IMR-90 (cell line): Measurements from ENCODE around the gene CRABP1. TPM values are rescaled to one million over a fixed set of nuclear protein-coding genes. Genes with fewer than 3 reads are reported as not detected.

Experiments
- ATAC-seq: fragments of 200-7000 bp; cut with Tn5 transposase; 2 replicates; pipeline ENCODE4 v1.9.1; 2020; ENCODE audit warnings: low read depth, mild to moderate bottlenecking, moderate library complexity
- BruUV-seq: library from RNA; stranded (reverse); fragments of 400-500 nt; replicated peaks from 2 replicates; lab custom pipeline; 2021; lab: Mats Ljungman, UMichigan
- CTCF ChIA-PET: fragments of 300-600 bp; formaldehyde crosslinking; extraction: SDS; loops from one replicate; lab custom pipeline; 2021; ENCODE audit warnings: antibody characterized with exemption; lab: Yijun Ruan, JAX
- POLR2A ChIA-PET: fragments of 300-600 bp; sonication (Branson Sonifier 250); formaldehyde crosslinking; loops from one replicate; lab custom pipeline; 2022; ENCODE audit warnings: antibody characterized with exemption; ENCODE audit not compliant: unreplicated experiment; lab: Charles Lee
- DNase-seq: peaks from one replicate; pipeline ENCODE4 v3.0.0; 2013
- H2AFZ ChIP-seq: replicated peaks from 2 replicates; pipeline ENCODE3; 2013; ENCODE audit warnings: low read length, mild to moderate bottlenecking; ENCODE audit not compliant: poor library complexity
- H2AK5ac ChIP-seq: 2 replicates; pipeline ENCODE4 v1.6.1; 2013; ENCODE audit warnings: low read depth, low read length, inconsistent platforms
- H2AK9ac ChIP-seq: replicated peaks from 2 replicates; pipeline ENCODE3; 2013; ENCODE audit warnings: mild to moderate bottlenecking, low read depth, low read length, moderate library complexity; ENCODE audit not compliant: poor library complexity
- H2BK120ac ChIP-seq: 2 replicates; pipeline ENCODE4 v1.6.1; 2013; ENCODE audit warnings: low read depth, low read length, inconsistent platforms
- H2BK15ac ChIP-seq: 3 replicates; pipeline ENCODE4 v1.6.1; 2013; ENCODE audit warnings: low read depth, low read length, inconsistent platforms
- H2BK20ac ChIP-seq: 2 replicates; pipeline ENCODE4 v1.6.1; 2013; ENCODE audit warnings: low read depth, mild to moderate bottlenecking, inconsistent platforms, low read length, moderate library complexity
- H2BK5ac ChIP-seq: 2 replicates; pipeline ENCODE4 v1.6.1; 2013; ENCODE audit warnings: mild to moderate bottlenecking, low read depth, low read length, inconsistent platforms; ENCODE audit not compliant: poor library complexity, severe bottlenecking
- H3K14ac ChIP-seq: replicated peaks from 2 replicates; pipeline ENCODE4 v1.6.1; 2013; ENCODE audit warnings: low read depth, low read length, inconsistent platforms
- H3K18ac ChIP-seq: 2 replicates; pipeline ENCODE4 v1.6.1; 2013; ENCODE audit warnings: low read depth, low read length, control low read depth
- H3K23ac ChIP-seq: 2 replicates; pipeline ENCODE4 v1.6.1; 2013; ENCODE audit warnings: low read depth, low read length, inconsistent platforms
- H3K27ac ChIP-seq: 2 replicates; pipeline ENCODE4 v1.5.1; 2013; ENCODE audit warnings: mild to moderate bottlenecking, control low read depth, low read length; ENCODE audit not compliant: insufficient read depth
- H3K27me3 ChIP-seq: 2 replicates; pipeline ENCODE4 v1.6.1; 2013; ENCODE audit warnings: low read length; ENCODE audit not compliant: control insufficient read depth, insufficient read depth
- H3K36me3 ChIP-seq: 2 replicates; pipeline ENCODE4 v1.6.1; 2013; ENCODE audit warnings: low read length, mixed read lengths; ENCODE audit not compliant: control insufficient read depth, insufficient read depth
- H3K4ac ChIP-seq: 2 replicates; pipeline ENCODE4 v1.6.1; 2013; ENCODE audit warnings: low read depth, low read length, inconsistent platforms
- H3K4me1 ChIP-seq: 2 replicates; pipeline ENCODE4 v1.6.1; 2013; ENCODE audit warnings: low read length, mixed read lengths; ENCODE audit not compliant: control insufficient read depth, insufficient read depth
- H3K4me2 ChIP-seq: 2 replicates; pipeline ENCODE4 v1.6.1; 2013; ENCODE audit warnings: low read depth, mild to moderate bottlenecking, control low read depth, low read length, moderate library complexity
- H3K4me3 ChIP-seq: 2 replicates; pipeline ENCODE4 v1.5.1; 2013; ENCODE audit warnings: low read depth, mild to moderate bottlenecking, control low read depth, low read length, moderate library complexity; ENCODE audit not compliant: insufficient read depth
- H3K56ac ChIP-seq: 2 replicates; pipeline ENCODE4 v1.6.1; 2013; ENCODE audit warnings: low read length, inconsistent platforms; ENCODE audit not compliant: insufficient read depth; ENCODE audit errors: extremely low read depth
- H3K79me1 ChIP-seq, 2 experiments: 2 replicates each; pipeline ENCODE4 v1.6.1; 2013; ENCODE audit warnings: low read length in 2 of 2, inconsistent platforms in 1 of 2, low read depth in 1 of 2
- H3K9ac ChIP-seq: 2 replicates; pipeline ENCODE4 v1.6.1; 2013; ENCODE audit warnings: low read depth, low read length, control low read depth
- H3K9me1 ChIP-seq: 2 replicates; pipeline ENCODE4 v1.6.1; 2013; ENCODE audit warnings: low read length, inconsistent platforms; ENCODE audit not compliant: insufficient read depth
- H3K9me3 ChIP-seq: 2 replicates; pipeline ENCODE4 v1.6.1; 2013; ENCODE audit warnings: low read length; ENCODE audit not compliant: control insufficient read depth, insufficient read depth
- H4K20me1 ChIP-seq: 2 replicates; pipeline ENCODE4 v1.6.1; 2013; ENCODE audit warnings: low read length, inconsistent platforms; ENCODE audit not compliant: insufficient read depth
- H4K5ac ChIP-seq: 2 replicates; pipeline ENCODE4 v1.6.1; 2013; ENCODE audit warnings: mild to moderate bottlenecking, low read depth, low read length, control low read depth
- H4K8ac ChIP-seq, 2 experiments: 2 replicates each; pipeline ENCODE4 v1.6.1; 2013; ENCODE audit warnings: low read depth in 2 of 2, low read length in 2 of 2, control low read depth in 1 of 2, inconsistent platforms in 1 of 2
- H4K91ac ChIP-seq: 2 replicates; pipeline ENCODE4 v1.6.1; 2013; ENCODE audit warnings: low read depth, low read length, inconsistent platforms; ENCODE audit not compliant: insufficient read depth
- BHLHE40 ChIP-seq: fragments of 150-350 bp; IDR thresholded peaks from 2 replicates; pipeline ENCODE4 v1.6.1; 2016; ENCODE audit warnings: mild to moderate bottlenecking, low read depth, low read length
- CHD1 ChIP-seq: IDR thresholded peaks from 2 replicates; pipeline ENCODE4 v1.6.1; 2012; ENCODE audit warnings: low read depth, low read length, improper control_type of control experiment
- MAZ ChIP-seq: IDR thresholded peaks from 2 replicates; pipeline ENCODE4 v1.6.1; 2012; ENCODE audit warnings: low read depth, mild to moderate bottlenecking, low read length, improper control_type of control experiment, moderate library complexity, borderline replicate concordance
- RAD21 ChIP-seq: IDR thresholded peaks from 2 replicates; pipeline ENCODE4 v1.6.1; 2012; ENCODE audit warnings: low read length, improper control_type of control experiment
- WGBS, 2 experiments: methylation state at CpG; one replicate each; pipeline versions ENCODE4 v1.1.5 to v1.1.7; 2013; ENCODE audit warnings: missing lambda C conversion rate in 2 of 2; ENCODE audit not compliant: insufficient read length in 1 of 2; ENCODE audit errors: extremely low coverage in 2 of 2; 5-methylcytosine and 5-hydroxymethylcytosine counted together
- dilution Hi-C: fragments of 300-500 bp; cut with HindIII; formaldehyde crosslinking; loops from one replicate; pipeline ENCODE4 v1.14.3; 2018; ENCODE audit warnings: low sequenced_read_pairs; ENCODE audit not compliant: unreplicated experiment
- in situ Hi-C: fragments of 300-500 bp; cut with MboI; formaldehyde crosslinking; loops from 3 replicates; pipeline ENCODE4 v1.14.3; 2019; ENCODE audit warnings: low sequenced_read_pairs, inconsistent platforms, mixed read lengths
- intact Hi-C: fragments of 100-400 bp; cut with micrococcal nuclease; formaldehyde crosslinking; loops from 2 replicates; pipeline ENCODE4 v1.10.0; 2022
- polyA plus RNA-seq, 3 experiments: library from polyadenylated mRNA; depleted of rRNA; stranded (reverse); fragments of >200 nt; gene quantifications; 2 replicates each; pipeline ENCODE4 v1.2.3, GENCODE V29; 2012; ENCODE audit warnings: low replicate concordance in 1 of 3
- total RNA-seq: library from RNA; depleted of rRNA; stranded (reverse); fragments of >200 nt; gene quantifications from 2 replicates; pipeline ENCODE4 v1.2.3, GENCODE V29; 2012

The CRABP1 gene
- total and polyA plus RNA-seq, 2 of the 4 experiments (the other 2 are of a cell fraction), result not detected

DNA sequence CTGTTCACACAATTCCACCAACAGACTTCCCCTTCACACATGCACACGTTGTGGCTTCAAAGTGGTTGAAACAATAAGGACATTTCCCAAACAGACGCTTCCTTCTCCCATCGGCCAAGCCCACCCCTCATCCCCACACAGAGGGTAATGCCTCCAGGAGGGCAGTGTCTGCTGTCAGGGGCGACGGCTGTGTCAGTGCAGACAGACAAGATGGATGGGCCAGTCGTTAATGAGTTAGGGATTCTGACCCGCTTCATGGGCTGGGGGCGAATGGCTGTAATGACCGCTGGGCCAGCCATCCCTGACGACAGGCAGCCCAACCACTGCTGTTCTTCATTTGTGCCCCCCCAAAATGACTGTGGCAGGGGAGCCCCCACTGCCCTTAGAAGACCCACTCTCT is 20.6 kb upstream of the CRABP1 start:
- no peaks in the 10 kb centered on the region for H3K79me1 ChIP-seq
- H2BK15ac ChIP-seq, result no peak overlapping the region
- H3K14ac ChIP-seq, result no peak overlapping the region
- no peak overlapping the region for H4K8ac ChIP-seq
- no peak overlapping the region for H2AK5ac ChIP-seq
- in situ Hi-C loops (no loop called here), dilution Hi-C loops (no loop called here), intact Hi-C loops (no loop called here)
- no peak overlapping the region for H4K91ac ChIP-seq
- no peak overlapping the region for H2AFZ ChIP-seq
- no peak overlapping the region for H4K5ac ChIP-seq
- H3K4ac ChIP-seq, result no peak overlapping the region
- peaks cover 9% of the 10 kb centered on the region; the same call in 1 of the 2 replicates for H3K27me3 ChIP-seq
- H2AK9ac ChIP-seq, result no peak overlapping the region
- no peak overlapping the region for H2BK20ac ChIP-seq
- TF ChIP-seq CHD1 (no peak), MAZ (no peak), BHLHE40 (no peak), RAD21 (no peak)
- DNase-seq, result no peak
- POLR2A ChIA-PET, result no interaction called here
- CTCF ChIA-PET, result no interaction called here
- ATAC-seq, result no peak
- H3K4me1 ChIP-seq, result 0 out of 2 replicates have a peak, but pooled peaks cover 1% of the 10 kb centered on the region
- H3K23ac ChIP-seq, result no peak overlapping the region; the same call in 1 of the 2 replicates
- BruUV-seq, result no TSS peak
- no peaks in the 10 kb centered on the region for H3K36me3 ChIP-seq
- 71% methylated on average over 3 of the region's 10 CpGs; no CpG with 5 or more reads in 1 of the 2 experiments for WGBS, 2 experiments
- H3K9me1 ChIP-seq, result peaks cover 10% of the 10 kb centered on the region
- no peak overlapping the region for H3K18ac ChIP-seq
- no peak overlapping the region for H2BK5ac ChIP-seq
- H3K4me2 ChIP-seq, result no peak overlapping the region
- H2BK120ac ChIP-seq, result no peak overlapping the region
- H3K27ac ChIP-seq, result no peak overlapping the region
- no peak overlapping the region for H3K4me3 ChIP-seq
- H3K56ac ChIP-seq, result no peak overlapping the region
- H3K9ac ChIP-seq, result no peak overlapping the region
- H4K20me1 ChIP-seq, result no peaks in the 10 kb centered on the region
- no peaks in the 10 kb centered on the region for H3K9me3 ChIP-seq
